Fibroblast of skin of abdomen (primary cell): ENCODE measurements around the gene OR52I2.

ENCODE experiments used
- DNase-seq: peaks from one replicate; pipeline ENCODE4 v3.0.0-alpha.2; 2013

The OR52I2 gene

DNA sequence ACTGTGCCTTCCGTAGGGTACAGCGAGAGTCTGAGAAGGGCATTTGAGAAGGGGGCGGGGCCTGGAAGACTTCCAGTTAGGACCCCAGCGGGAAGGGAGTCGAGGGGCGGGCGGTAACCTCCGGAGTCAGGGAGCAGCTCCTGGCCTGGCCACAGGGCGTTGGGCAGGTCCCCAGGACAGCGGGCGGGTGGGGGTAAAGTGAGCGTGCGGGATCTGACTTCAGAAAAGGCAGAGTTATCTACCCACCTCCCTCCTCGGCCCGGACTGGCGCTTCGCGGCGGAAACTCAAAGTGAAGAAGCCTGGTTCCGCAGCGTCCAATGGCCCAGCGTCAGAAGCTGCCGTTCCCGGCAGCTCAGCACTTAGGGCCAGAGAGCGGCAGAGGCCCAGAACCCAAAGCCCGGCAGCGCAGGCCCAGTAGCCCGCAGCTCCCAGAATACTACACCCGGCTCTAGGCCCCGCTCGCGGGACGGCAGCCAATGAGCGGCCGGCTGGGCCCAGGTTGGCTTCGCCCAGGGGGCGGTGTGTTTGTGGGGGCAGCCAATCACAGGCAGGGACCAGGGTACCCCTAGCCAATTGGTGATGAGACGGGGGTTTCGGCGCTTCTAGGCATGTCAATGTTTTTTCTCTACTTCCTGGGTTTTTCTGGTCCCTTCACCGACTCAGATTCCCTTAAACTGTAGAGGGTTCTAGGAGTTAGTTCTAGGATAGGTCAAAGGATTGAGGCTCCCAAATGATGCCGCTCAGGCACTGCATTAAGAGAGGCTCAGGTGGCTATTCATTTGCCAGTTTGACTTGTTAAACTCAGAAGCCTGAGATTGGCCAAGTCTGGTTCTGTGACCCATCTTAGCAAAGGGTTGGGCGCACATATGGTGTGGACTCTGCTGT, 26.5 kb downstream of the OR52I2 start, which contains the start of gene TRIM68:
Gene TRIM68, minus strand, starts transcription at position 451 of the 886 bp plus-strand sequence. CDS start 2,727 bp downstream, outside the sequence.
- peak; percentile 96 for DNase-seq

GRCh38 chr11:4610258-4610935, 28.9 kb downstream of the OR52I2 start:
- no peak for DNase-seq

- DNase-seq, result no peak
These were observed 30.4 kb downstream of the OR52I2 start for GRCh38 chr11:4611986-4612385.

- no peak for DNase-seq
These were observed 34.4 kb downstream of the OR52I2 start for GRCh38 chr11:4615856-4616444.

DNA sequence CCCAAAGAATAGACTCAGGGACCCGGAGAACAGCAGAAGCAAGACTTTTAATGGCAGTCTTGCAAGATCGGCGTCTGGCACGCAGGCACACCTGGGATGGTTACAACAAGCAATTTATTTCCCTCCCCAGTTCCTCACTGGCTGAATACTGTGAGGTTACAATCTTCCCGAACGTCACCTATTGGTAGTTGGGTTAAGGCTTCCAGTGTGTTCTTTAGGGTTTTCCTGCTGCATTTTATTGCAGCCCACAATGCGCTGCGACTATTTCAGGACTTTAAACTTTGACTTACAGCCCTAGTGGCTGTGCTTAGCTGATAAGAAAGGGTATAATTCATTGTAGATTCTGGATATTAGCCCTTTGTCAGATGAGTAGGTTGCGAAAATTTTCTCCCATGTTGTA, 38.0 kb downstream of the OR52I2 start:
- no peak for DNase-seq

DNA sequence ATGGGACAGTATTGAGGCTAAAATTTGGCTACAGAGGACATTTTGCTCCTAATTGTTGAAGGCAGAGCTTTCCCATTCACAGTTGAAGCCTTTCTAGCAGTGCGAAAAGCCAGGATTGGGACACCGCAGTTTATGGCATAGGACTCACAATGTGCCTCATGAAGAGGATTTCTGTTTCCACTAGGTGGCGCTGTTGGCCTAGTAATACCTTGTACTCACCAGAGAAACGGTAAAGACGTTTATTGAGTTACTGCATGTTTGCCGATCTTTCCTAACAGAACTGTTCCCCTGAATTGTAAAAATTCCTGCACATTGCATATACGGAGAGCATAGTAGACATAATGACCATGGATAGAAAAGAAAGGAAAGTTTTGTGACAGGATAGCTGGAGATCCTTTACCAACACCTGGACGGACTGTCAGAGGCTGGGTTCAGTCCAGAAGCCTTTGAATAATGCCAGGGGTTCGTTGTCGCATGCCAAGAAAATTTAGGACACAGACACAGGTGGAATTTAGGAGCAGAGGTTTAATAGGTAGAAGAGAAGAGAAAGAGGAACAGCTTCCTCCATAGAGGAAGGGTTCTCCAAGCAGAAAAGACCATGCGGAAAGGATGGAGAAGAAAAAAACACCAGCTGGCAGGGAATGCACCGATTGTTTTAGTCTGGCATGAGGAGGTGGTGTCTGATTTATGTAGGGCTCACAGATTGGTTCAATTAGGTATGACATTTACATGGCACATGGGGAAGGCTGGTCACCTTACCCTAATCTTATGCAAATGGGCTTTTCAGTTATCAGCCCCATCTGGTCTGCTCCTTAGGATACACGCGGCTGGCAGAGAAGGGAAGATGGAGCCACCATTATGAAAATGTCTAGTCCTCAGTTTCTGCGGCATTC, 44.9 kb downstream of the OR52I2 start:
- peak; percentile 63 for DNase-seq

GRCh38 chr11:4636136-4636535, 54.6 kb downstream of the OR52I2 start:
- DNase-seq, result no peak

DNA sequence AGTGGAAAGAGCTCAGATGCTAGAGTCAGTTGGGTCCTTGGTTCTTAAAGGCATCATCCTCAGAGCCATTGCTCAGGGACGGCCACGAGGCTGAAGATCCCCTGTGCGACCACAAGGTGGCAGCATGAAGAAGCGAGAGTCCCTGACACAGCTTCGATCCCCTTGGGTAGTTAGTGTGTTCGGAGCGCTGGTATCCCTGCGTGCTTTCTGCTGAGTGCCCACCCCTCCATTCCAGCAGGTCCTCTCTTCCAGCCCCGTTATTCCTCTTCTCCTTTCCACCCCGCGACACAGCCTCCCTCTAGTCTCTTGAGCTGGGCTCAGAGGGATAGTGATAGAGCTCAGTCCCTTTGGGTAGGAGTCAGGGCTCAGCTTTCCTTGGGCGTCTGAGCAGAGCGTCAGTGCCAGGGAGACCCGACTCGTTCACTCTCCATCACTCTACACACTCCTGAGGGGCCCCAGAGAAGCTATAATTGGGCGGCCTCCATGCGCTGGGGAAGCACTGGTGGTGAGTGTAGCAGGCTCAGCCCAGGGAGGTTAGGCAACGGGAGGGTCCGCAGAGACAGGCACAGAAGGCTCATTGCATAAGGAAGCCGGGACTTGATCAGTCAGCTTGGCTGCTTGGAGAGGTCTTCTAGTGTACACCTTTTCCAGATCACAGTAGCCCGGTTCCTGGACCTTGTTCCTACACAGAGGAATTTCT, 55.6 kb downstream of the OR52I2 start, which contains the start of gene OR51D1:
Gene OR51D1, plus strand, starts transcription at position 516 of the 700 bp plus-strand sequence. CDS start 2,314 bp downstream, outside the sequence.
- peak; percentile 63 for DNase-seq

- DNase-seq, result no peak
These were observed 56.1 kb downstream of the OR52I2 start for GRCh38 chr11:4637662-4638047.

DNA sequence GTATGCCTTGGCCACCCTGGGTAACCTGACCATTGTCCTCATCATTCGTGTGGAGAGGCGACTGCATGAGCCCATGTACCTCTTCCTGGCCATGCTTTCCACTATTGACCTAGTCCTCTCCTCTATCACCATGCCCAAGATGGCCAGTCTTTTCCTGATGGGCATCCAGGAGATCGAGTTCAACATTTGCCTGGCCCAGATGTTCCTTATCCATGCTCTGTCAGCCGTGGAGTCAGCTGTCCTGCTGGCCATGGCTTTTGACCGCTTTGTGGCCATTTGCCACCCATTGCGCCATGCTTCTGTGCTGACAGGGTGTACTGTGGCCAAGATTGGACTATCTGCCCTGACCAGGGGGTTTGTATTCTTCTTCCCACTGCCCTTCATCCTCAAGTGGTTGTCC, 58.4 kb downstream of the OR52I2 start:
- DNase-seq, result no peak

DNA sequence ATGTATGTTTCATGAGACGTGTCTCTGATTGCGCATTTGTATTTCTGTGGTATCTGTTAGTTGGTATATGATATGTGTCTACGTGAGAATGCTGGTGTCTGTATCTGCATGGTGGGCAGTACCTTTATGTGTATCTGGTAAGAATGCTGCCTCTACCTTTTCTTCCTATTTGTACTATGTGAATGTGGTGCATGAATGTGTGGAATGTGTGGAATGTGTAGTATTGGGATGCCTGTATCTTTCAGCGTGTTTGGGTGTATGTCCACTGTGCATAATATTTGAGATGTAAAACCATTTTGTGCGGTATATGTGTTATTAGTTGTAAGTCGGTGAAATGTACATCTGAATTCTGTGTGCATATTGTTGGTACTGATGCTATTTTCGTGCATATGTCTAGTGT, 60.0 kb downstream of the OR52I2 start:
- DNase-seq, result no peak

DNA sequence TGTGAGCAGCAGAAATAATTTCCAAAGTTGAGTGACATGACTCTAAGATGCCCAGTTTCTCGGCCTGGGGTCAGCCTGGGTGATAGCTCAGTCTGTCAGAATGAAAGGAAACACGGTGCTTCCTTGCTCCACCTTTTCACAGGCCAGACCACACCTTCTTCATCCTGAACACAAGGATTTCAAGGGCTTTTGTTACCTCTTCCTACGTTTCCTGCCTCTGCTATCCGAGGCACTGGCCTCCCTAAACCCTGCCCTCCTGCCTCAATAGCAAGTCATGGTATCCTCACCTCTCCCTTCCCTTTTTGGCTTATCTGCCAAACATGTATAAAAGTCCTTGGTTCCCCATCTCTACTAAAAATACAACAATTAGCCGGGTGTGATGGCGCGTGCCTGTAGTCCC, 60.5 kb downstream of the OR52I2 start:
- no peak for DNase-seq
